Transverse colon (tissue), 3 donors: Measurements from ENCODE around the gene DTYMK.

ENCODE experiments used
- EP300 ChIP-seq: sonication (generic); formaldehyde crosslinking; IDR thresholded peaks from one replicate; pipeline ENCODE4 v1.6.1; 2017; ENCODE audit warnings: antibody characterized with exemption, low read depth
- TF ChIP-seq, protein P1 (sequence below), 5 experiments: fragments of 200-600 bp in 3 of 5; fragments of 450-650 bp in 2 of 5; sonication (generic) in 3 of 5; IDR thresholded peaks; 1 replicate in 2 of 5; 2 replicates in 3 of 5; pipeline ENCODE4 v1.5.1; 2016 to 2017; ENCODE audit warnings: antibody characterized with exemption in 5 of 5, inconsistent platforms in 3 of 5, mild to moderate bottlenecking in 2 of 5, moderate library complexity in 1 of 5

DNA sequence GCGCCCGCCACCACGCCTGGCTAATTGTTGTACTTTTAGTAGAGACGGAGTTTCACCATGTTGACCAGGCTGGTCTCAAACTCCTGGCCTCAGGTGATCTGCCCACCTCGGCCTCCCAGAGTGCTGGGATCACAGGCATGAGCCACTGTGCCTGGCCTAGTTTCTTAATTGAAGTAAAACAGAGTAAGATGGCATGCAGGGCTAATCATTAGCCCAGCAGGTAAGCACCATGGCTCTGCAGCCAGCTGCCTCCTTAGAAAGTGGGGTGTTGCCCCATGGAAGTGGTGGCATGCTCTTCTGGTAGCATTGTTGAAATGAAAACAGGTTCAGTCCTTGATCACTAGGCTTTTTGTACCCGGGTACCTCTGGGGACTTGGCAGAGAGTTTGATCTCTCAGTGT, 36.7 kb downstream of the DTYMK start:
- TF ChIP-seq, protein P1, sequence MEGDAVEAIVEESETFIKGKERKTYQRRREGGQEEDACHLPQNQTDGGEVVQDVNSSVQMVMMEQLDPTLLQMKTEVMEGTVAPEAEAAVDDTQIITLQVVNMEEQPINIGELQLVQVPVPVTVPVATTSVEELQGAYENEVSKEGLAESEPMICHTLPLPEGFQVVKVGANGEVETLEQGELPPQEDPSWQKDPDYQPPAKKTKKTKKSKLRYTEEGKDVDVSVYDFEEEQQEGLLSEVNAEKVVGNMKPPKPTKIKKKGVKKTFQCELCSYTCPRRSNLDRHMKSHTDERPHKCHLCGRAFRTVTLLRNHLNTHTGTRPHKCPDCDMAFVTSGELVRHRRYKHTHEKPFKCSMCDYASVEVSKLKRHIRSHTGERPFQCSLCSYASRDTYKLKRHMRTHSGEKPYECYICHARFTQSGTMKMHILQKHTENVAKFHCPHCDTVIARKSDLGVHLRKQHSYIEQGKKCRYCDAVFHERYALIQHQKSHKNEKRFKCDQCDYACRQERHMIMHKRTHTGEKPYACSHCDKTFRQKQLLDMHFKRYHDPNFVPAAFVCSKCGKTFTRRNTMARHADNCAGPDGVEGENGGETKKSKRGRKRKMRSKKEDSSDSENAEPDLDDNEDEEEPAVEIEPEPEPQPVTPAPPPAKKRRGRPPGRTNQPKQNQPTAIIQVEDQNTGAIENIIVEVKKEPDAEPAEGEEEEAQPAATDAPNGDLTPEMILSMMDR (IDR thresholded peaks at IDR 0.05), result no peak
- TF ChIP-seq EP300, result no peak
